ENCODE measurements around the gene ARPC4.

DNA sequence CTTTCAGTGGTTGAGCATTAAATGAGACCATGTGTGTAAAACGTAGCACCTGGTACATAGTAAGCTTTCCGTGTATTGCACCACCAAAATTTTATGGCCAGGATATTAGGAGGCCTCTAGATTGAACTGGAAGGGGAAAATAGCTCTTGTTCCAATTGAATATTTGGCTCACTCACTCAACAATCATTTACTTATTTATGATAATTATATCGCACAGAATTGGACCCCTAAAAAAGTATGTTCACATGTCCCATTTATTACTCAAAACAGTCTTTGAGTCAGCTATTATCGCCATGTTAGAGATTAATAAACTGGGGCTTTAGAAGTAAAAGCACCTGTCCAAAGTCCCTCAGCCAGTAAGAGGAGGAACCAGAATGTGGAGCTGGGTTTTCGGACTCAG, 12.1 kb downstream of the ARPC4 start:
- TF ChIP-seq MYC (IDR thresholded peaks at IDR 0.05; ENCODE audit: borderline replicate concordance, low read length) = no peak
- TF ChIP-seq CTCF (IDR thresholded peaks at IDR 0.05) = no peak
- no peak for TF ChIP-seq CBX2 (IDR thresholded peaks at IDR 0.05; ENCODE audit: borderline replicate concordance, low read depth)
- no peak for TF ChIP-seq KDM5A (IDR thresholded peaks at IDR 0.05)
- no peak for TF ChIP-seq POLR2A (IDR thresholded peaks at IDR 0.05; ENCODE audit: low read length)
- no peak for TF ChIP-seq RARB (CRISPR knock-in tag; IDR thresholded peaks at IDR 0.05)
- no peak for TF ChIP-seq HOXB13 (CRISPR knock-in tag; IDR thresholded peaks at IDR 0.05; ENCODE audit: low read depth)
- no peak for TF ChIP-seq HMGXB4 (CRISPR knock-in tag; IDR thresholded peaks at IDR 0.05; ENCODE audit: borderline replicate concordance)
- no peak for TF ChIP-seq EHMT2 (IDR thresholded peaks at IDR 0.05; ENCODE audit: low read depth)

Measured in A549 (cell line).